ENCODE measurements around the gene F8.
A peak's percentile ranks its signal among the peaks of the same experiment; 100 is the strongest.

- TF ChIP-seq CTCF (IDR thresholded peaks at IDR 0.05) (peak; percentile 79), ZFX (IDR thresholded peaks at IDR 0.05; ENCODE audit: borderline replicate concordance) (no peak)
Measured at GRCh38 chrX:155048977-155049619, 26.6 kb upstream of the F8 start.
